GM23248 (cell line): ENCODE results near the gene ELMO1.

ENCODE experiments used
- EZH2 ChIP-seq: fragments of 200-600 bp; sonication (generic); IDR thresholded peaks from 2 replicates; pipeline ENCODE4 v1.6.1; 2018; ENCODE audit warnings: antibody characterized with exemption, mild to moderate bottlenecking; ENCODE audit not compliant: insufficient read depth, poor library complexity, severe bottlenecking
- EZH2phosphoT487 ChIP-seq: fragments of 200-600 bp; sonication (generic); IDR thresholded peaks from 2 replicates; pipeline ENCODE4 v1.6.1; 2018; ENCODE audit warnings: antibody characterized with exemption, moderate library complexity, mild to moderate bottlenecking, low read depth; ENCODE audit not compliant: insufficient read depth

DNA sequence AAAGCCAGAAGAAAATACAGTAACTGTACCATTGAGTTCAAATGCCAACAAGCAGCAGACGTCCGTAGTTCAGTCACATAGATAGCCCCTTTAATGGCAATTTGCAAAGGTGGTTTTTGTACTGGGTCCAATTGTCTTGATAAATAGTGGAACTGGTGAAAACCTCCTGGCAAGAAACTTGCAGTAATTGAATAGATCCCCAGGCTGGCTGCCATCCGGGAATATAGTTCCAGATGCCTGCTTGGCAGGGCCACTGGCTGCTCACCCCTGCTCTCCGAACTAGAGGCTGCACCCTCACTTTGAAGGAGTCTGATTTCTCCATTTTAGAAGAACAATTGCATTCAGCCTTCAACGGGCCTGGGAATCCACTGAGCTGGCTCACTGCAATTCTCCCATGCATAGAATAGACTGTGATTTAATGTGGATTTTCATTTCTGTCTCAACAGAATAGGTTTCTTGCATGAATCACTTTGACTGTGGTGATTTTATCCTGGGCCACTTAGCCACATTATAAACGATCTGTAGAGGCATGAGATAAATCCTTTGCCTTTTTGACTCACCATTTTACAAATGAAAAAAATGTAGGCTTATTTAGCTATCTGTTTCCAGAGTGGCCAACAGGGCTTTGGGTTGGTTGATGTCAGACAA, 35.9 kb upstream of the ELMO1 start:
- TF ChIP-seq EZH2phosphoT487 (no peak), EZH2 (no peak)
